Fibroblast of lung (primary cell): ENCODE data around the gene AMMECR1. TPM values are rescaled to one million over a fixed set of nuclear protein-coding genes. Genes with fewer than 3 reads are reported as not detected.

Experiments used
- DNase-seq, 2 donors: peaks; one replicate each; pipeline versions ENCODE4 v3.0.0 to v3.0.0-alpha.2; 2010; ENCODE audit warnings: low read depth in 2 of 2
- H2AFZ ChIP-seq: 2 replicates; pipeline ENCODE4 v1.5.1; 2012; ENCODE audit warnings: low read length, control low read depth, inconsistent platforms
- H3K27ac ChIP-seq: 2 replicates; pipeline ENCODE4 v1.5.1; 2011; ENCODE audit warnings: low read length, control low read depth; ENCODE audit not compliant: insufficient read depth
- H3K27me3 ChIP-seq: 2 replicates; pipeline ENCODE4 v1.5.1; 2011; ENCODE audit warnings: mild to moderate bottlenecking, low read length; ENCODE audit not compliant: control insufficient read depth, insufficient read depth
- H3K36me3 ChIP-seq: 2 replicates; pipeline ENCODE4 v1.5.1; 2011; ENCODE audit warnings: low read length; ENCODE audit not compliant: control insufficient read depth, insufficient read depth
- H3K4me1 ChIP-seq: 2 replicates; pipeline ENCODE4 v1.5.1; 2011; ENCODE audit warnings: low read length; ENCODE audit not compliant: control insufficient read depth, insufficient read depth; ENCODE audit errors: extremely low read depth
- H3K4me2 ChIP-seq: 2 replicates; pipeline ENCODE4 v1.5.1; 2011; ENCODE audit warnings: low read length, control low read depth; ENCODE audit not compliant: insufficient read depth; ENCODE audit errors: extremely low read depth
- H3K4me3 ChIP-seq, 4 experiments: fragments of 200-600 bp in 1 of 4; sonication (generic) in 1 of 4; replicated peaks in 1 of 4; 2 replicates each; pipeline ENCODE4 v1.5.1; 2011 to 2016; ENCODE audit warnings: low read length in 4 of 4, low read depth in 3 of 4, mild to moderate bottlenecking in 3 of 4, control low read depth in 2 of 4, inconsistent platforms in 1 of 4, mixed read lengths in 1 of 4; ENCODE audit not compliant: insufficient read depth in 1 of 4; ENCODE audit errors: control extremely low read depth in 1 of 4
- H3K79me2 ChIP-seq: 2 replicates; pipeline ENCODE4 v1.5.1; 2012; ENCODE audit warnings: mild to moderate bottlenecking, low read length, inconsistent platforms; ENCODE audit not compliant: control insufficient read depth, insufficient read depth
- H3K9ac ChIP-seq: 2 replicates; pipeline ENCODE4 v1.5.1; 2011; ENCODE audit warnings: mild to moderate bottlenecking, low read length, control low read depth; ENCODE audit not compliant: insufficient read depth
- H3K9me3 ChIP-seq: 2 replicates; pipeline ENCODE4 v1.5.1; 2012; ENCODE audit warnings: low read depth, low read length; ENCODE audit not compliant: control insufficient read depth, insufficient read depth
- H4K20me1 ChIP-seq: 2 replicates; pipeline ENCODE4 v1.5.1; 2011; ENCODE audit warnings: low read length; ENCODE audit not compliant: control insufficient read depth, insufficient read depth; ENCODE audit errors: extremely low read depth
- EZH2 ChIP-seq: IDR thresholded peaks from 2 replicates; pipeline ENCODE4 v1.5.1; 2012; ENCODE audit warnings: low read length, control low read depth, mild to moderate bottlenecking; ENCODE audit errors: missing control alignments
- polyA plus RNA-seq, 2 donors: library from polyadenylated mRNA; depleted of rRNA in 1 of 2; stranded (reverse) in 1 of 2; unstranded in 1 of 2; fragments of >200 nt; gene quantifications; 2 replicates each; pipeline ENCODE4 v1.2.1, GENCODE V29; 2011 to 2012; ENCODE audit warnings: missing spikeins in 1 of 2
- total RNA-seq: library from RNA; depleted of rRNA; stranded (reverse); fragments of >200 nt; gene quantifications from 2 replicates; pipeline ENCODE4 v1.2.1, GENCODE V29; 2014
- TF ChIP-seq, protein P1 (sequence below), 2 donors: IDR thresholded peaks in 1 of 2; conservative IDR thresholded peaks in 1 of 2; 1 replicate in 1 of 2; 2 replicates in 1 of 2; pipeline ENCODE4 v1.5.1; 2011 to 2012; ENCODE audit warnings: low read length in 2 of 2, control low read depth in 1 of 2, inconsistent platforms in 1 of 2, low read depth in 1 of 2, mild to moderate bottlenecking in 1 of 2

The AMMECR1 gene
- total and polyA plus RNA-seq, 2 donors (not counting 1 experiment from before 2014, with no cell fraction given): 7.6 to 9.2 TPM

- no peak for DNase-seq
- Histone ChIP-seq H3K36me3 (no peaks in the 10 kb centered on the region), H3K79me2 (no peaks in the 10 kb centered on the region), H3K4me1 (peaks cover 3% of the 10 kb centered on the region), H3K27ac (no peak overlapping the region), H3K4me2 (no peak overlapping the region), H3K27me3 (no peaks in the 10 kb centered on the region), H3K4me3 (no peak overlapping the region), H4K20me1 (no peaks in the 10 kb centered on the region), H3K9ac (no peak overlapping the region), H3K9me3 (no peaks in the 10 kb centered on the region), H2AFZ (no peak overlapping the region)
- TF ChIP-seq EZH2: no peak
- TF ChIP-seq, protein P1, sequence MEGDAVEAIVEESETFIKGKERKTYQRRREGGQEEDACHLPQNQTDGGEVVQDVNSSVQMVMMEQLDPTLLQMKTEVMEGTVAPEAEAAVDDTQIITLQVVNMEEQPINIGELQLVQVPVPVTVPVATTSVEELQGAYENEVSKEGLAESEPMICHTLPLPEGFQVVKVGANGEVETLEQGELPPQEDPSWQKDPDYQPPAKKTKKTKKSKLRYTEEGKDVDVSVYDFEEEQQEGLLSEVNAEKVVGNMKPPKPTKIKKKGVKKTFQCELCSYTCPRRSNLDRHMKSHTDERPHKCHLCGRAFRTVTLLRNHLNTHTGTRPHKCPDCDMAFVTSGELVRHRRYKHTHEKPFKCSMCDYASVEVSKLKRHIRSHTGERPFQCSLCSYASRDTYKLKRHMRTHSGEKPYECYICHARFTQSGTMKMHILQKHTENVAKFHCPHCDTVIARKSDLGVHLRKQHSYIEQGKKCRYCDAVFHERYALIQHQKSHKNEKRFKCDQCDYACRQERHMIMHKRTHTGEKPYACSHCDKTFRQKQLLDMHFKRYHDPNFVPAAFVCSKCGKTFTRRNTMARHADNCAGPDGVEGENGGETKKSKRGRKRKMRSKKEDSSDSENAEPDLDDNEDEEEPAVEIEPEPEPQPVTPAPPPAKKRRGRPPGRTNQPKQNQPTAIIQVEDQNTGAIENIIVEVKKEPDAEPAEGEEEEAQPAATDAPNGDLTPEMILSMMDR (conservative IDR thresholded peaks at IDR 0.05 in 1 of 2, IDR thresholded peaks at IDR 0.05 in 1 of 2; ENCODE audit: low read depth in 1 of 2, low read length in 2 of 2): no peak
Measured at GRCh38 chrX:110201799-110202198, 116.1 kb downstream of the AMMECR1 start.

DNA sequence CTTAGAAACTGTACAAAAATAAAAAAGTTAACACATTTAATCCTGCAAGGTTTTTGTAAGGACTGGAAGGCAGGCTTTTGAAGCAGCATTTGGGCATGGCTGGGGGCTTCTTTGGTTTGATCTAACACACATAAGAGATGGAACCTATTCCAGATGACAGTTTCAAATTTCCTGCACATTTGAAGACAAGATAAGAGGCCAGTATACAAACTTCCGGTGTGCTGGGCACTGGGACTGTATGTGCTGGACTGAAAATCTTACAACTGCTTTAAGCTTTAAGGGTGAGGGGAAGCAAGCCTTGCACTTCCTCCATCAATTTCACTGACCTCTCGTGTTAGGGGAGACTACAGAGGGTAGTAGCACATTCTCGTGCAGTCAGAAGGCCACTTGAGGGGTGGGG is 122.9 kb downstream of the AMMECR1 start:
- H3K9me3 ChIP-seq: no peaks in the 10 kb centered on the region
- H3K27ac ChIP-seq: no peak overlapping the region
- no peaks in the 10 kb centered on the region for H3K27me3 ChIP-seq
- H2AFZ ChIP-seq: no peak overlapping the region
- no peaks in the 10 kb centered on the region for H3K36me3 ChIP-seq
- no peaks in the 10 kb centered on the region for H4K20me1 ChIP-seq
- no peaks in the 10 kb centered on the region for H3K79me2 ChIP-seq
- TF ChIP-seq, protein P1 (conservative IDR thresholded peaks at IDR 0.05 in 1 of 2, IDR thresholded peaks at IDR 0.05 in 1 of 2; ENCODE audit: low read depth in 1 of 2, low read length in 2 of 2): no peak
- TF ChIP-seq EZH2: no peak
- no peak overlapping the region for H3K9ac ChIP-seq
- no peak for DNase-seq
- H3K4me2 ChIP-seq: no peak overlapping the region
- no peak overlapping the region for H3K4me3 ChIP-seq
- H3K4me1 ChIP-seq: no peaks in the 10 kb centered on the region

GRCh38 chrX:110192516-110192915 is 125.4 kb downstream of the AMMECR1 start:
- no peak overlapping the region for H3K27ac ChIP-seq
- DNase-seq: peak in 1 of 2 donors; percentile 49
- no peaks in the 10 kb centered on the region for H3K79me2 ChIP-seq
- TF ChIP-seq, protein P1 (conservative IDR thresholded peaks at IDR 0.05 in 1 of 2, IDR thresholded peaks at IDR 0.05 in 1 of 2; ENCODE audit: low read depth in 1 of 2, low read length in 2 of 2): no peak
- no peak for TF ChIP-seq EZH2
- H3K9ac ChIP-seq: no peak overlapping the region
- H3K4me1 ChIP-seq: peaks cover 2% of the 10 kb centered on the region
- H3K9me3 ChIP-seq: no peaks in the 10 kb centered on the region
- H3K4me2 ChIP-seq: no peak overlapping the region
- no peak overlapping the region for H3K4me3 ChIP-seq
- H2AFZ ChIP-seq: no peak overlapping the region
- no peaks in the 10 kb centered on the region for H3K36me3 ChIP-seq
- no peaks in the 10 kb centered on the region for H3K27me3 ChIP-seq
- H4K20me1 ChIP-seq: no peaks in the 10 kb centered on the region
